Camera-type eye (tissue), 1 donor: Measurements from ENCODE around the gene HTR3C. TPM values are rescaled to one million over a fixed set of nuclear protein-coding genes. Genes with fewer than 3 reads are reported as not detected.

Source experiments
- total RNA-seq: library from RNA; depleted of rRNA; stranded (reverse); fragments of >200 nt; gene quantifications from one replicate; pipeline ENCODE4 v1.2.3, GENCODE V29; 2014

The HTR3C gene, protein sequence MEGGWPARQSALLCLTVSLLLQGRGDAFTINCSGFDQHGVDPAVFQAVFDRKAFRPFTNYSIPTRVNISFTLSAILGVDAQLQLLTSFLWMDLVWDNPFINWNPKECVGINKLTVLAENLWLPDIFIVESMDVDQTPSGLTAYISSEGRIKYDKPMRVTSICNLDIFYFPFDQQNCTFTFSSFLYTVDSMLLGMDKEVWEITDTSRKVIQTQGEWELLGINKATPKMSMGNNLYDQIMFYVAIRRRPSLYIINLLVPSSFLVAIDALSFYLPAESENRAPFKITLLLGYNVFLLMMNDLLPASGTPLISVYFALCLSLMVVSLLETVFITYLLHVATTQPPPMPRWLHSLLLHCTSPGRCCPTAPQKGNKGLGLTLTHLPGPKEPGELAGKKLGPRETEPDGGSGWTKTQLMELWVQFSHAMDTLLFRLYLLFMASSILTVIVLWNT
- total RNA-seq: not detected

DNA sequence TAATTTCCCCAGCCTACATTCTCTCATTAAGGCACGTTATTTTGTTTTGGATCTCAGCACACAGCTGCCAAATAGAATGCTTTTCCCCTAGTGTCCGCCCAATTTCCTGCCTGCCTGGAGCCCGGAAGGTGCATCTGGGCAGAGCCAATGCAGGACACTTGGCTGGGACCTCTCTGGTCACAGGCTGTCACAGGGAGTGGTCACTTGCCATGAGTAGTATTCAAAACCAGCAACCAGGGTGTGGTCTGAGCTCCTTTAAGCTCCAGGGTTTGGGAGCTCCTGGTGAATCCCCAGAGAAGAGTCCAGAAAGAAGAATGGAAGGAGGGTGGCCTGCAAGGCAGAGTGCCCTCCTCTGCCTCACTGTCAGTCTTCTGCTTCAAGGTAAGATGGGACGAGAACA is at the start of gene HTR3C:
Gene HTR3C, plus strand, starts transcription at position 281 of the 400 bp plus-strand sequence. Its CDS starts 34 bp downstream, at position 315.

DNA sequence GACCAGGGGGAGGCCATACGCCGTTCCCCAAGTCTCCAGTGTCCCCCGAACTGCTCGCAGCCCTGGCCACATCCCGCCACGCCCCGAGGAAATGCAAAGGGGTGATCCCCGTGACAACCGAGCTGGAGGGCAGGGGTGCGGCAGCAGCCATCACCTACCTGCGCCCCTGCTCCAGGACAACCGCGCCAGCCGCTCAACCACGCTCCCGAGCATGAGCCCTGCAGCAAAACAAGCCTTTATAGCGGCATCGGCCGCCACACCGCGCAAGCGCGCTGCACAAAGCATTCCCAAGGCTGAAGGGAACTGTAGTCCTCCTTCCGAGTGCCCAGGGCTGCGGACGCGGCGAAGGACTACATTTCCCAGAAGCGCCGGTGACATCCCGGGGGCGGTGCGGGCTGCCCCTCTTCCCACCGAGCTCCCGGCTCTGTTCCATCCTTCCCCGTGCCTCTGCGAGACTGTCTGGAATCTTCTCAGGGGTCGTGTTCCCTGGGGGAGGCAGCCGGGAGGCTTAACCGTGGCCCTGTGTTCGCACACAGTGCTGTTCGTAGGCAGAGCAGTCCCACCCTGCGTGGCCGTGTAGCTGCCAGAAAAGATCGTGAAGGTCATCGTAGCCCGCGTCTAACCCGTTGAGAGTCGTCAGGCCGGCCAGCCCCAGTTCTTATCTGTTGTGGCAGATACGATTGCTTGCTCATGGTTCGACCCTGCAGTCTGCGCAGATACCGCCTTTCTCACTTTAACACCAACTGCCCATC is 35.0 kb upstream of the HTR3C start, which contains the start of gene ABCC5:
Gene ABCC5, minus strand, starts transcription at position 213 of the 752 bp plus-strand sequence. CDS start 3,492 bp downstream, outside the sequence.

DNA sequence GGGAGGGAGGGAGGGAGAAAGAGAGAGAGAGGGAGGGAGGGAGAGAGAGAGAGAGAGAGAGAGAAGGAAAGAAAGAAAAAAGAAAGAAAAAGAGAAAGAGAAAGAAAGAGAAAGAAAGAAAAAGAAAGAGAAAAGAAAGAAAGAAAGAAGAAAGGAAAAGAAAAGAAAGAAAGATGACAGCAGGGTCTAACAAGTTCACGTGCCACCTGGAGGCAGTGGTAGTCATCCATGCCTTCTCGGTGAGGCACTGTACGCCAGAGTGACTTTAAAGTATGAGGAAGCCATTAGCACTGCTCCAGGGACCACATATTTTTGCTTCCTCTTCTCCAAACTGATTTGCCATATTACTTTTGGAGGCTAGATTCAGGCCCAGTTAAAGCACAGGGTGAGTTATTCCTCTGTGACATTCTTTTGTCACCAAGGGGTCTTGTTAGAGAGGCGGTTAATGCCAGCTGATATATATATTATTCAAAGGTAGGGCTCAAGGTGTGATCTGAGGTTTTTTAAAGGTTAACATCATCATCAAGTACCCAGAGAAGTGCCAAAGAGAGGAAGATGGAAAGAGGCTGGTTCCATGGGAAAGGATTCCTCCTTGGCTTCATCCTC is 21.6 kb upstream of the HTR3C start, which contains the start of gene HTR3D:
Gene HTR3D, plus strand, starts transcription at position 556 of the 606 bp plus-strand sequence. Its CDS starts 0 bp downstream, at position 556.

DNA sequence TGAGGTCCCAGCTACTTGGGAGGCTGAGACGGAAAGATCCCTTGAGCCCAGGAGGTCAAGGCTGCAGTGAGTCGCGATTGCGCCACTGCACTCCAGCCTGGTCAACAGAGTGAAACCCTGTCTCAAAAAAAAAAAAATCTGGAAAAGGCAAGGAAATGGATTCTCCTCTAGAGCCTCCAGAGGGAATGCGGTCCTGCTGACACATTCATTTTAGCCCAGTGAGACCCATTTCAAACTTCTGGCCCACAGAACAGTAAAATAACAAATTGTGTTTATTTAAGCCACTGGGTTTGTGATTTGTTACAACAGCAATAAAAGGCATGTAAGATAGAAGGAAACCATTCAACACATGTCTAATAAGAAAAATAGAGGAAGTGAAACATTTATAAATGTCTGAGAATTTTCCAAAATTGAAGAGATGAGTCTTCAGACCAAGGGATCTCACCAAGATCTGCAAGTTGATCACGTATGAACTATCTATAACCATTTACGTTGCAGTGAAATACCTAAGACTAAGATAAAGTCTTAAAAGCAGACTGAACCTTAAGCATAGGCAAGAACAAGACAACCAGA is 44.0 kb downstream of the HTR3C start, which contains the start of gene HTR3E:
Gene HTR3E, plus strand, starts transcription at position 254 of the 573 bp plus-strand sequence. CDS start 466 bp downstream, outside the sequence.

Other genes with a start within 250 kb of the HTR3C start
- gene MAP6D1, start 227.5 kb upstream of the HTR3C start, total RNA-seq: 2.9 TPM
- 40.1 TPM for gene PARL, start 168.2 kb upstream of the HTR3C start, total RNA-seq
- 79.4 TPM for gene ABCC5, start 35.2 kb upstream of the HTR3C start, total RNA-seq
- not detected for gene HTR3D, start 21.3 kb upstream of the HTR3C start, total RNA-seq
- not detected for gene HTR3E, start 44.0 kb downstream of the HTR3C start, total RNA-seq
- gene EIF2B5, start 82.3 kb downstream of the HTR3C start, total RNA-seq: 44.0 TPM
- gene DVL3, start 102.3 kb downstream of the HTR3C start, total RNA-seq: 66.6 TPM
- 273 TPM for gene AP2M1, start 121.8 kb downstream of the HTR3C start, total RNA-seq
- 60.0 TPM for gene ABCF3, start 133.2 kb downstream of the HTR3C start, total RNA-seq
- 1.2 TPM for gene VWA5B2, start 176.5 kb downstream of the HTR3C start, total RNA-seq
- 27.2 TPM for gene ALG3, start 195.9 kb downstream of the HTR3C start, total RNA-seq
- gene EEF1AKMT4, start 196.6 kb downstream of the HTR3C start, total RNA-seq: not detected
- gene CAMK2N2, start 208.5 kb downstream of the HTR3C start, total RNA-seq: 1.1 TPM
- gene ECE2, start 223.0 kb downstream of the HTR3C start, total RNA-seq: 2.0 TPM
- 236 TPM for gene PSMD2, start 246.2 kb downstream of the HTR3C start, total RNA-seq